RWPE2 (cell line): Measurements from ENCODE around the gene ACTA2.

Experiments used
- ATAC-seq: fragments of 200-7000 bp; cut with Tn5 transposase; 3 replicates; pipeline ENCODE4 v1.9.1; 2021; ENCODE audit warnings: low read depth
- DNase-seq: peaks from one replicate; pipeline ENCODE4 v3.0.0-alpha.2; 2020; ENCODE audit warnings: low spot score
- H3K27ac ChIP-seq: fragments of 450-650 bp; 2 replicates; pipeline ENCODE4 v1.5.1; 2017; ENCODE audit warnings: mild to moderate bottlenecking; ENCODE audit not compliant: poor library complexity, severe bottlenecking
- H3K27me3 ChIP-seq: fragments of 250-450 bp; sonication (Bioruptor Pico); 2 replicates; pipeline ENCODE4 v1.5.1; 2021; ENCODE audit warnings: mild to moderate bottlenecking, moderate library complexity; ENCODE audit not compliant: insufficient read depth, poor library complexity, severe bottlenecking
- H3K36me3 ChIP-seq: fragments of 250-450 bp; sonication (Bioruptor Pico); 2 replicates; pipeline ENCODE4 v1.5.1; 2020; ENCODE audit warnings: low read depth, mild to moderate bottlenecking, moderate library complexity
- H3K4me1 ChIP-seq: fragments of 250-450 bp; sonication (Bioruptor Pico); 2 replicates; pipeline ENCODE4 v1.5.1; 2021; ENCODE audit warnings: mild to moderate bottlenecking, moderate library complexity; ENCODE audit not compliant: insufficient read depth, poor library complexity, severe bottlenecking
- H3K4me3 ChIP-seq: fragments of 250-450 bp; sonication (Bioruptor Pico); 2 replicates; pipeline ENCODE4 v1.5.1; 2021; ENCODE audit warnings: mild to moderate bottlenecking, moderate library complexity; ENCODE audit not compliant: severe bottlenecking
- H3K9me3 ChIP-seq: fragments of 250-450 bp; sonication (Bioruptor Pico); 2 replicates; pipeline ENCODE4 v1.5.1; 2021; ENCODE audit warnings: mild to moderate bottlenecking, moderate library complexity; ENCODE audit not compliant: severe bottlenecking
- TF ChIP-seq, protein P1 (sequence below): fragments of 450-650 bp; IDR thresholded peaks from one replicate; pipeline ENCODE4 v1.5.1; 2017; ENCODE audit warnings: mild to moderate bottlenecking, moderate library complexity; ENCODE audit not compliant: poor library complexity, severe bottlenecking

Gene ACTA2

DNA sequence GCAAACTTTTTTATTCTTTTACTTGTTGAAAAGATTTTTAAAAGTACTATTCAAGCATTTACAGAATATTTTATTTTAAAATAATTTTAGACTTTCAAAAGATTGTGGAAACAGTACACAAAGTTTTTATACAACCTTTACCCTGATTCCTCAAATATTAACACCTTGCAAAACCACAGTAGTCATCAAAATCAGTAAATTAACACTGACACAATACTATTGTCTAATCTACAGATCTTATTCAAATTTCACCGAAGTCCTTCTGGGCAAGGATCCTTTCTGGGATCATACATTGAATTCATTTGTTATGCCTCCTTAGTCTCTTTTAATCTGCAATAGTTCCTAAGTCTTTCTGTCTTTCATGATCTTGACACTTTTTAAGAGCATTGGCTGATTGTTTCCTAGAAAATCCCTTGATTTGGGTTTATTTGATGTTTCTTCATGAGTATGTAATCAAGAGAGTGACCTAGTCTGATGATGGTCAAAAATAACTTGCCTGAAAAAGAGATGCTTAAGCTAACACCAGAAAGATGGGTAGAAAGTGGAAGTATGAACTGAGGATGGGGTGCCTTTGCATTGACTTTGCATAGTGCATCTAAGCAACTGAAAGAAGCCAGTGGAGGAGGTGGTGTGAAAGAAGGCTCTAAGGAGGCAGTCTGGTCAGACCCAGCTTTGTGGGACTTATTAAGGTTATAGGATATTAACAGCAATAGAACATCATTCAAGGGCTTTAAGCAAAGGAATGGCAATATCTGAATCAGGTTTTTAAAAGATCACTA is 62.8 kb downstream of the ACTA2 start:
- H3K9me3 ChIP-seq: no peaks in the 10 kb centered on the region
- H3K27me3 ChIP-seq: no peaks in the 10 kb centered on the region
- TF ChIP-seq, protein P1, sequence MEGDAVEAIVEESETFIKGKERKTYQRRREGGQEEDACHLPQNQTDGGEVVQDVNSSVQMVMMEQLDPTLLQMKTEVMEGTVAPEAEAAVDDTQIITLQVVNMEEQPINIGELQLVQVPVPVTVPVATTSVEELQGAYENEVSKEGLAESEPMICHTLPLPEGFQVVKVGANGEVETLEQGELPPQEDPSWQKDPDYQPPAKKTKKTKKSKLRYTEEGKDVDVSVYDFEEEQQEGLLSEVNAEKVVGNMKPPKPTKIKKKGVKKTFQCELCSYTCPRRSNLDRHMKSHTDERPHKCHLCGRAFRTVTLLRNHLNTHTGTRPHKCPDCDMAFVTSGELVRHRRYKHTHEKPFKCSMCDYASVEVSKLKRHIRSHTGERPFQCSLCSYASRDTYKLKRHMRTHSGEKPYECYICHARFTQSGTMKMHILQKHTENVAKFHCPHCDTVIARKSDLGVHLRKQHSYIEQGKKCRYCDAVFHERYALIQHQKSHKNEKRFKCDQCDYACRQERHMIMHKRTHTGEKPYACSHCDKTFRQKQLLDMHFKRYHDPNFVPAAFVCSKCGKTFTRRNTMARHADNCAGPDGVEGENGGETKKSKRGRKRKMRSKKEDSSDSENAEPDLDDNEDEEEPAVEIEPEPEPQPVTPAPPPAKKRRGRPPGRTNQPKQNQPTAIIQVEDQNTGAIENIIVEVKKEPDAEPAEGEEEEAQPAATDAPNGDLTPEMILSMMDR: no peak
- H3K27ac ChIP-seq: no peak overlapping the region
- ATAC-seq: no peak
- no peak overlapping the region for H3K4me3 ChIP-seq
- H3K4me1 ChIP-seq: no peaks in the 10 kb centered on the region
- DNase-seq: no peak
- H3K36me3 ChIP-seq: no peaks in the 10 kb centered on the region

DNA sequence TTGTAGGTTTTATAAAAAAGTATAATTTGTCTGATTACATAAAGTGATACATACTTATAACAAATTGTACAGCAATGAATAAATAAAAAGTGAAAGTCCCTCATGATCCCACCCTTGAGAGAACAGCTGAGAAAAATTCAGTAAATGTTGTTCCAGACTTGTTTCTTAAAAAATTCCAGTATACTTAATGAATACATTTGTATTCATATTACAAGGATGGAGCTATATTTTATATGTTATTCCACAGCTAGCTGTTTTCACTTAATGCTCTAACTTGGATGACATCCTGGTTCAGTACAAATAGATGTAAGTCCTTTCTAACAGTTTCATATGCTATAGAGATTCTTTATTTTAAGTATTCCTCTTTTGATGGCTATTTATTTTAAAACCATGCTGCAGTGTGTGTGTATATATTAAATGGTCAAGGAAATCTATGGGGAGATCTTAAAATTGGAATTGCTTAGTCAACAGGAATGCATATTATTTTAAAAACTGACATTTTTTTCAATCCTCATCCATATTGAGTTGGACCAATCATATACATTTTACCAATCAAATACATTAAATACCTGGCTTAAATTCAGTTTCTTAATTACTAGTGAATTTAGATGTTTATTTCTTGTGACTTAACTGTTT is 63.6 kb downstream of the ACTA2 start:
- Histone ChIP-seq H3K9me3 (no peaks in the 10 kb centered on the region), H3K4me1 (no peaks in the 10 kb centered on the region), H3K27ac (no peak overlapping the region), H3K4me3 (no peak overlapping the region), H3K27me3 (no peaks in the 10 kb centered on the region), H3K36me3 (no peaks in the 10 kb centered on the region)
- TF ChIP-seq, protein P1: no peak
- DNase-seq: no peak
- ATAC-seq: no peak

DNA sequence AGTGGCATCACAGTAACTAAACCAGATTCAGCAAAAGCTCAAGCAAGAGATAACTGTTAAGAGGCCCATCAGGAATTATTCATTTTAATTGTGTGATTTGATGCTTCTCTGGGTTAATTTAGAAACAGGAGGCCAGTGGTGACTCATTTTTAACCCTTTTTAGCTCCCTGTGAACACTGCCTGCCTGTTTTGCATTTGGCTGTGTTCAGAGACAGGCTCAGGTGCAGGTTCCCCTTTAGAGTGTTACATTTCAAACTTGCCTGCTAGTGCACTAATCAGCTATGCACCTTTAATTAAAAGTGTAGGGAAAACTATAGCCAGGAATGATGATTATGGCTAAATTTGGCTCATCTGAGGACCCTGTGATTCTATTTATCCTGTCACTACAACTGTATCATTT is 66.0 kb downstream of the ACTA2 start:
- H3K27ac ChIP-seq: no peak overlapping the region
- no peaks in the 10 kb centered on the region for H3K27me3 ChIP-seq
- H3K4me3 ChIP-seq: no peak overlapping the region
- no peaks in the 10 kb centered on the region for H3K9me3 ChIP-seq
- DNase-seq (no peak), ATAC-seq (no peak)
- peaks cover 23% of the 10 kb centered on the region for H3K4me1 ChIP-seq
- TF ChIP-seq, protein P1: no peak
- no peaks in the 10 kb centered on the region for H3K36me3 ChIP-seq
